HG03442 (cell line): ENCODE results near the gene AQP5.
"Not testable (repeated sequence)": the region's sequence is repeated elsewhere in the genome, so short reads cannot be mapped to it uniquely, and the experiment has no call there.

Source experiments
- ATAC-seq: cut with Tn5 transposase; IDR thresholded peaks from one replicate; pipeline ENCODE4 v1.9.1; 2021; ENCODE audit warnings: mild to moderate bottlenecking, moderate library complexity; ENCODE audit not compliant: unreplicated experiment

Gene AQP5

DNA sequence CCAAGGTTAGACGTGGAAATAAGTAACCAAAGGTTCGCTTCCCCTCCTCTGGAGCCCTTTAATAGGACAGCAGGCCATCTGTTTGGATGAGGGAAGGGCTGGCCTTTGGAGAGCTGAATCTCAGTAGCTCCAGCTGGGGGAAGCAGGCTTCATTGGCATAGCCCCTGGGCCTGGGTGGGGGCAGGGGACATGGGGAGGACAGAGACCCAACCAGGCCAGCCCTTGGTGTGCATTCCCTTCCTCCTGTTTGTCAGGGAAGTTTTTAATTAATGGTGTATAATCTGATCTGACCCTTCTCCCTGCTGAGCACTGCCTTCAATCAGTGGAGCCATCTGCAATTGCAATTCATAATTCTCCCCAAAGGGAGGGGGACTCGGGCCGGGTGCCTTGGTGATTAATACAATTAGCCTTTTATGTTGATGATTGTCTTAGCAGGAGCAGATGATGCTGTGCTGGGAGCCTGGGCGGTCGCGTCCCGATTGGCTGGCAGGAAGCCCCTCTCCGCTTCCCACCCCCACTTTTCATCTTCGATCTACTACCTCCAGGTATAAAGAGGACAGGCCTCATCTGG lies 17.4 kb downstream of the AQP5 start:
- no peak for ATAC-seq

DNA sequence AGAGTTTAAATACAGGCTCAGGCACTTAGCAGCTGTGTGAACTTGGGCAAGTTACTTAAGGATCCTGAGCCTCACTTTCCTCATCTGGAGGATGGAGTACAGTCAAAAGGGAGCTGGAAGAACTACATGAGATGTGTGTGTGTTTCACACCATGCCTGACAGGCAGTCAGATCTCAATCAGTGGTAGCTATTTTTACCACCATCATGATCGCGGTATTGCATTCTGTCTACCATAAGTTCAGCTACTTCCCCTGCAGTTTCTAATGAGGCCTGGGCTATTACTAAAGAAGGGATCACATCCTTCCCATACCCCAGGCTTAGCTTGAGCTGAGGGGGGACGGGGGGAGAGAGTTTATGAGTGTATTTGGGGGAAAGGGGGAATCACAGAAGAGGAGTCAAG lies 18.1 kb downstream of the AQP5 start:
- no peak for ATAC-seq

DNA sequence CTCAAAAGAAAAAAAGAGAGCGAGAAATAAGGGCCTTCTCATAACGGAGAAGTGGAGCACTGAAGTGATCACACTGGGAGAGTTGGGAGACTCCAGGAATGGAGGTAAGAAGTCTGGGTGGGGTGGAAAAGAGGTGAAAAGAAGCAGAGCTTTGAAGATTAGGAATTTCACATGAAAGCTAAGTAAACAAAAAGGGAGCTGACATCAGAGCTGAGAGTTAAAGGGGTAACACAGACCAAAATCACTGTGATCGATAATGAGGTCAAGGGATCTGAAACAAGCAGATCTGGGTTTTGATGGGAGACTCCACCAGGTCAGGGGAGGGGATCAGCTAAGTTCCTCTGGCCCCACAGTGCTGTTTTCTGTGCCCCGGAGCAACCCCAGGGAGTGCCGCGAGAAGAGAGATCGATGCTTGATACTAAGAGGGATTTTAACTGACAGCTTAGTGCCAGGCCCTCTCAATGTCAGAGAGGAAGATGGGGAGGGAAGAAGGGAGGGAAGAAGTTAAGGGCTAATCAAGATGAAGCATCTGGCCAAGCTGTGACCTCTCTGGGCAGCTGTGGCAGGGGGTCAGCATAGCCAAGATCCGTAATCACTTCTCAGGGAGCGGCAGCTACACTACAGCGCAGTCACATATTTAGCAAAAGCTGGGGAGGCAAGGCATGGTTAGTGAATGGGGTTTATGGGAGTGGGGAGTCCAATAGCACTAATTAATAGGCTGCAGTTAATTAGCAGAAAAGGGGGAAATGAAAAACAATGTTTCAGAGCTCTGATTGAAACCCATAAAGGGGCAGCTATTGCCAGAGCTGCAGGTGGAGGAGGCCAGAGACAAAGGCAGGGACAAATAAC lies 19.1 kb downstream of the AQP5 start:
- ATAC-seq, result no peak

GRCh38 chr12:49982246-49983087 lies 20.8 kb downstream of the AQP5 start:
- ATAC-seq, result no peak

DNA sequence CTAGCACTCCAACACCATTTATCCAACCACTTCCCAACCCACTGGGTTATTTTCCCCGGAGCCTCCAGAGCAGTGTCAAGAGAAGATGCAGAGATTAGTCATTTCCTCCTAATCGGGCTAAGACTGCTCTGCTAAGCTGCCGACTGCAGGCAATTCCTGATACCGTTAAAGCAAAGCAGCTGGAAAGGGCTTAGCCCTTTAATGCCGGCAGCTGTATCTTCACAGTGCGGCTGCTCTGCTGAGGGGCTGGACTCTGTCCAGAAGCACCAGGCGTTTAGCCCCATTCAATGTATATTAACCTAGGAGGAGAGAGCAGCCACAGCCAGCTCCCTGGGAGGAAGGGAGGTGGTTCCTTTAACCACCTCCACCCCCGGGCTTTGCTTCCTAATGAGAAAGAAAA lies 22.2 kb downstream of the AQP5 start:
- ATAC-seq, result no peak

- no peak for ATAC-seq
Observed at GRCh38 chr12:49984476-49985359, 23.0 kb downstream of the AQP5 start.

- ATAC-seq, result no peak
Observed at GRCh38 chr12:49985981-49986380, 24.3 kb downstream of the AQP5 start.

- not testable (repeated sequence) for ATAC-seq
Observed at GRCh38 chr12:49986476-49986875, 24.8 kb downstream of the AQP5 start.

DNA sequence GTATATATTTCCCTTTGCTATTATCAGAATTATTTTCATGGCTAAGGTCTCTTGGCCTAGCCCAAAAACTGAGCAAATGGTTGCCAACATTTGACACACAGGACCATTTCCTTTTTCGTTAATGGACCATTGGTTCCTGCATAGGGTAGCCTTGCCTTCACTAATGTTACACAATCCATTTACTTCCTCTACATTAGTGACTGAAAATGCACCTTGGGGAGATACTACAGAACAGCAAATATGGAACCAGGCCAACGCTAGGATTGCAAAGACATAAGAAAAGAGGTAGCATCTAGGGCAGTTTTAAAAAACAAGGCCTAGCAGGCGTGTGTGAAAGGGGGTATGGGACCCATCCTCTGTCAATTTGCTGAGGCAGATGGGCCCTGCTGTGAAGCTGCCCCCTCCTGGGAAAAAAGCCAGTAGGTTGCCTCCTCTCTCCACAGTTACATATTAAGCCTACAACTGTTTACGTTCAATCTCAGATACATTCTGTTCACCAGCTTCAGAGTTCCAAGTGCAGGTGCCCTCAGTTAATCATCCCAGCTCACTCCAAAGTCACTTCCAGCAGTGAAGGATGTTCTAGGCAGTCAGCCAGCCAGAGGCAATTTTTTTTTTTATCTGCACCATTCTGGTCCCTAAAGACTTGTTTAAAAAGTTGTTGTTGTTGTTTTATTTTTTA lies 26.1 kb downstream of the AQP5 start:
- ATAC-seq, result no peak

DNA sequence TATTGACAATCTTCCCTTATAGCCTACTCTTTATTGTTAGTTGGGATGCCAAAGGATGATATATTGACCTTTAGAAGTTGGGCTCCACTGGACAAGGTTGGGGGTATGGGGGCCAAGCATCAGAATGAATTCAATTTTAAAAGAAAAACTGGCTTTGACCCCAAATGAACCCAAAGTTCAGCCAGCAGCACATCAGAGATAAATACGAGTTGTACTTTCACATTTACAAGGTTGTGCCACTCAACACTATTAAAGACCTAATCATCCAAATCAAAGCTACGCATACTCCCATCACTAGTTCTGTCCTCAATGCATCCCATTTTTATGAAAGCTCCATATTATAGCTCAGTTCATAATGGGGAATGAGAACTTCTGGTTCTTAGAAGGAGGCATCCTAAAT lies 27.7 kb downstream of the AQP5 start:
- not testable (repeated sequence) for ATAC-seq

- ATAC-seq, result no peak
Observed at GRCh38 chr12:49990273-49990672, 28.6 kb downstream of the AQP5 start.

DNA sequence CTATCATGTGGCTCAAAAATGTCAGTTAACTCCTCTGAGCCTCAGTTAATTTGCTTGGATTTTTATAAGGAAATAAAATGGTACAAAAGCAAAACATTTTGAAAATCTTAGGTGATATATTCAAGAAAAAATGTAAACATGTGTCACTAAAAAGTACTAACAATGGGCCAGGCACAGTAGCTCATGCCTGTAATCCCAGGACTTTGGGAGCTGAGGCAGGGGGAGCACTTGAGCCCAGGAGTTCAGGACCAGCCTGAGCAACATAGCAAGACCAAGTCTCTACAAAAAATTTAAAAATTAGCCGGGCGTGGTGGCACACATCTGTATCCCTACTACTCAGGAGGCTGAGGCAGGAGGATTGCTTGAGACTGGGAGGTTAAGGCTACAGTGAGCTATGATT lies 36.8 kb downstream of the AQP5 start:
- ATAC-seq, result no peak

DNA sequence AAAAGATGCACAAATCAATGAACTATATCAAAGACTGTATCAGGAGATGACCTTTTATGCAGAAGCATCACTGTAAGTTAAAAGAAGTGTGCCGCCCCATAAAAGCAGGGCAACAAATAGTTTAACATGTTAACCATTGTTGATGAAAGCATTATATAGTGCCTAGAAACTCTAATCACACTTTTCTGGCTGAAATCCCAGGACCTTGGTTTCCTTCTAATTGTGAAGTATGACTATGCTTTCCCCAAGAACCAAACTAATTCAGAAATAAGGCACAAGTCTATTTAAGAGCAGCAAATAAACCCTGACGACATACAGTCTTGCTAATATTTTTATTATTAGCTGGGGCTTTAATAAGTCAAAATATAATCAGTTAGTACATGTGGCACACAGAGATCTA lies 41.9 kb downstream of the AQP5 start:
- ATAC-seq, result no peak

- ATAC-seq, result no peak
Observed at GRCh38 chr12:50004696-50005095, 43.0 kb downstream of the AQP5 start.

DNA sequence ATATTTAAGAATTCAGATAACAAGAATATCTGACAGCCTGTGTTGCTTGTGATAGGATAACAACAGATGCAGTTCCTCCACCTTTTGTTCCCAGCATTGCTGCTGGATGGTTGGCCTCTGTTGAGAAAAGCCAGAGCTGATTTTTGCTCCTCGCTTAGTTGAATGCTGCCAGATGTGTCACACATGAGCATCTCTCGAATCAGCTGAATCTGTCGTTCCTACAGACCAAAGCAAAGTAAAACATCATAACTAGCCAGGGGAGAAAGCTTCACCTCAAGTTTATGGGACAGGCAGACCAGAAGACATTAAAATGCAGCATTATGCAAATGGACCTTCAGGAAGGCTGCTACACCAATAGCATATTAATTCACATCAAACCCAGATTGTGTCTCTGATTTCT lies 43.5 kb downstream of the AQP5 start:
- ATAC-seq, result no peak

DNA sequence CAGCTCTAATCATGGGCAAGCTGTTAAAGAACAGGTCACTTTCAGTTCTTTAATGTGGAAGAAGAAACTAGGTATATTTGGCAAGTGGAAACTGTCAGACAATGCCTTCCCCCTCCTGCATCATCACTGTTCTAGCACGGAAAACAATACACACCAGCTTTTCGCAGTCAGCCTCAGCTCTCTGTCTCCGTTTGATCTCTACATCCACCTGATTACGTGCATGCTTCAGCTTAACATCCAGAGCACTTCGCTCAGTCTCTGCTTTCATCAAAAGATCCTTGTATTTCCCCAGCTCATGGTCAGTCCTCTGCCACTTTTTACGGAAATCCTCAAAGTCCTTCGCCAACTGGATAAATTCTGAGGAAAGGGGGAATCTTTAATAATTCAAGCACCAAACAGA lies 44.6 kb downstream of the AQP5 start:
- ATAC-seq, result no peak

DNA sequence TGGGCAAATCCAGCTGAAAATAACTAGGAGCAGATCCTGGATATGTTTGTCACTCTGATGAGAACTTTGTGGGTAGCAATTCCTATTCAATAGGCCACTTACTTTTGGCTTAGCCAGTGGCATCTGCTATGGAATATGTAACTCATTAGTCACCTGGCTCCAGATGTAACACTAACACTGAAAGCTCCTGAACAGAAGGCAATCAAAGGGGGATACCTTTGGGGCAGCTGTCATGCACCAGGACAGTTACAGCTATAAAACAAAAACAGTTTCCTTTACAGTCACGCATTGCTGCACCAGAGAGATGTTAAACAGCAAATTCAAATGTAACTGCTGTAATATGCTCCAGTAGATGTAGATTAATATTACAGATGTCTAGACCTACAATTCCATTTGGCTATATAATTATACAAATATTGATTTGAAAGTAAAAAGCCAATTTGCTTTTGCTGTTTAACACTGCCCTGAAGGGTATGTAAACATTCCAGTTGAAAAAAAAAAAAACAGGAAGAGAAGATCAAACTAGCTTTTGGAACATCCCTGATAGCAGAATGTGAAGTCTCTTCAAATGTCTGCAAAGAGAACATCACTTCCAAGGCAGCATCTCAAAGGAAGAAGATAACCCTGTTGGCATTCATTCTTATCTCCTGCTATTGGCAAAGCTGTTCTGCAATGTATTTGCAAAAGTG lies 45.2 kb downstream of the AQP5 start:
- no peak for ATAC-seq

DNA sequence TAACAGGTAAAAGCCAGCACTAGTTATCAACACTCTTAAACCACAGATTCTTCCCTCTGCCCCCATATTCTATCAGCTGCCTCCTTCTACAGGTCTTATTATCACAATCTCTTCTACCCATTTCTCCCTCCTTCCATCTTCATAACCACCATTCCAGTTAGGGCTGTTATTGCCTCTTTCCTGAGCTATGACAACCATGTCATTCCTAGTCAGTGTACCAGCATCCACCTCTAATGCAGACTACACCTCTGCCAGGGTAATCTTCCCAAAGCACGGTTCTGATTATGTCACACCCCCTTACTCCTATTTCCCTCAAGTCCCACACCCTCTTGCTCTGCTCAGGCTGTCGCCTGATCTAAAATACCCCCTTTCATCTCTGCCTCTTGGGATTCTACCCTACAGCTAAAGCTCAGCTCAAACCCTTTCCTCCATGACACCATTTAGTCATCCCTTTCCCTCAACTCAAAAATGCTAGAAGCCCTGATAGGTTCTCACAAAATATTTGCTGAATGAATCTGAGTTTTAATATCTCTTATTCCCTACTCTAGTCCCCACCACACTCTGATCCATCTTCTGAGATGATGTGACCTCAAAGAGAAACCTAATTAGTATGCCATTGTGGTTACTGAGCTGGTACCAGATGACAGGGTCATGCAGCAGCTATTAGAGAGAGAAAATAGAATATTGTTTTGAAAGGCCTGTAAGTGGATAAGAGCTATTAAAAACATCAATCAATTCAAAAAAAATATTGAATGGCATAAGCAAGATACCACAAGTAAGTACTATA lies 51.9 kb downstream of the AQP5 start:
- ATAC-seq, result no peak

GRCh38 chr12:50014342-50014741 lies 52.7 kb downstream of the AQP5 start:
- ATAC-seq, result no peak
